PFSK-1 (cell line): Measurements from ENCODE around the gene BRCA2.

Experiments
- FOXP2 ChIP-seq: optimal IDR thresholded peaks from 2 replicates; pipeline ENCODE3; 2011; ENCODE audit warnings: borderline replicate concordance, control low read depth, inconsistent platforms; ENCODE audit not compliant: insufficient read depth; ENCODE audit errors: extremely low read length, extremely low read depth
- POLR2AphosphoS5 ChIP-seq: IDR thresholded peaks from 2 replicates; pipeline ENCODE4 v1.6.1; 2012; ENCODE audit warnings: low read depth, mild to moderate bottlenecking, control low read depth, low read length, moderate library complexity
- REST ChIP-seq, 2 experiments: IDR thresholded peaks; 2 replicates each; pipeline versions ENCODE4 v1.6.1 to v1.8.0; 2011 to 2012; ENCODE audit warnings: low read depth in 2 of 2, low read length in 2 of 2, control low read depth in 1 of 2, inconsistent platforms in 1 of 2, mild to moderate bottlenecking in 1 of 2, moderate library complexity in 1 of 2; ENCODE audit not compliant: insufficient read depth in 1 of 2
- SIN3A ChIP-seq: IDR thresholded peaks from 2 replicates; pipeline ENCODE4 v1.6.1; 2012; ENCODE audit warnings: mild to moderate bottlenecking, low read length, moderate library complexity, borderline replicate concordance; ENCODE audit not compliant: insufficient read depth
- TAF1 ChIP-seq: IDR thresholded peaks from 2 replicates; pipeline ENCODE4 v1.6.1; 2012; ENCODE audit warnings: low read length, control low read depth, borderline replicate concordance; ENCODE audit not compliant: insufficient read depth

The BRCA2 gene

GRCh38 chr13:32381539-32381938, 66.2 kb downstream of the BRCA2 start:
- TF ChIP-seq REST (IDR thresholded peaks at IDR 0.05; ENCODE audit: insufficient read depth in 1 of 2, low read depth in 2 of 2, low read length in 2 of 2): no peak
- TF ChIP-seq FOXP2: no peak
- no peak for TF ChIP-seq SIN3A
- TF ChIP-seq POLR2AphosphoS5: no peak
- TF ChIP-seq TAF1: no peak

- TF ChIP-seq SIN3A: no peak
Observed at GRCh38 chr13:32383836-32384618, 68.7 kb downstream of the BRCA2 start.

- TF ChIP-seq POLR2AphosphoS5: no peak
- no peak for TF ChIP-seq FOXP2
- TF ChIP-seq SIN3A: no peak
- TF ChIP-seq REST (IDR thresholded peaks at IDR 0.05; ENCODE audit: insufficient read depth in 1 of 2, low read depth in 2 of 2, low read length in 2 of 2): no peak
- no peak for TF ChIP-seq TAF1
Observed at GRCh38 chr13:32384702-32385101, 69.4 kb downstream of the BRCA2 start.

- TF ChIP-seq FOXP2 (no peak), POLR2AphosphoS5 (no peak), REST (IDR thresholded peaks at IDR 0.05; ENCODE audit: insufficient read depth in 1 of 2, low read depth in 2 of 2, low read length in 2 of 2) (no peak), SIN3A (no peak), TAF1 (no peak)
Observed at GRCh38 chr13:32385410-32385809, 70.1 kb downstream of the BRCA2 start.

GRCh38 chr13:32390048-32390447, 74.7 kb downstream of the BRCA2 start:
- no peak for TF ChIP-seq SIN3A
- TF ChIP-seq FOXP2: no peak
- TF ChIP-seq REST (IDR thresholded peaks at IDR 0.05; ENCODE audit: insufficient read depth in 1 of 2, low read depth in 2 of 2, low read length in 2 of 2): no peak
